Stomach (tissue), 9 donors: ENCODE measurements around the gene PGR. TPM values are rescaled to one million over a fixed set of nuclear protein-coding genes. Genes with fewer than 3 reads are reported as not detected.
A peak's percentile ranks its signal among the peaks of the same experiment; 100 is the strongest.

Source experiments
- DNase-seq, 2 donors: peaks; one replicate each; pipeline versions ENCODE4 v3.0.0 to v3.0.0-alpha.2; 2013 to 2019
- H3K27ac ChIP-seq, 5 donors: fragments of 200-600 bp in 4 of 5; sonication (generic) in 4 of 5; one replicate each; pipeline ENCODE4 v1.5.1; 2013 to 2019; ENCODE audit warnings: mild to moderate bottlenecking in 1 of 5, moderate library complexity in 1 of 5
- H3K27me3 ChIP-seq, 3 donors: fragments of 200-600 bp; sonication (generic); one replicate each; pipeline ENCODE4 v1.5.1; 2017 to 2019; ENCODE audit warnings: mixed run types in 1 of 3
- H3K36me3 ChIP-seq, 4 donors: fragments of 200-600 bp; sonication (generic); 1 replicate in 3 of 4; 2 replicates in 1 of 4; pipeline ENCODE4 v1.5.1; 2016 to 2019
- H3K4me1 ChIP-seq, 4 donors: fragments of 200-600 bp; sonication (generic); one replicate each; pipeline ENCODE4 v1.5.1; 2016 to 2019
- H3K4me3 ChIP-seq, 4 donors: fragments of 200-600 bp; sonication (generic) in 3 of 4; one replicate each; pipeline ENCODE4 v1.5.1; 2016 to 2019; ENCODE audit warnings: mild to moderate bottlenecking in 1 of 4
- H3K9me3 ChIP-seq, 4 donors: fragments of 200-600 bp; sonication (generic); one replicate each; pipeline ENCODE4 v1.5.1; 2016 to 2019
- CTCF ChIP-seq, 7 experiments: fragments of 450-650 bp in 4 of 7; fragments of 200-600 bp in 3 of 7; sonication (generic) in 3 of 7; IDR thresholded peaks; one replicate each; pipeline ENCODE4 v1.5.1; 2016 to 2019; ENCODE audit warnings: antibody characterized with exemption in 7 of 7, control low read depth in 2 of 7, mild to moderate bottlenecking in 1 of 7
- EP300 ChIP-seq: sonication (generic); formaldehyde crosslinking; IDR thresholded peaks from one replicate; pipeline ENCODE4 v1.6.1; 2017; ENCODE audit warnings: antibody characterized with exemption
- POLR2A ChIP-seq, 4 donors: fragments of 450-650 bp; IDR thresholded peaks; one replicate each; pipeline ENCODE4 v1.6.1; 2016; ENCODE audit warnings: antibody characterized with exemption in 4 of 4, control low read depth in 2 of 4, mild to moderate bottlenecking in 1 of 4, moderate library complexity in 1 of 4
- POLR2AphosphoS5 ChIP-seq, 3 donors: sonication (generic); formaldehyde crosslinking; IDR thresholded peaks; one replicate each; pipeline ENCODE4 v1.6.1; 2016; ENCODE audit warnings: antibody characterized with exemption in 3 of 3
- WGBS, 5 donors: extraction: QIAGEN DNeasy Blood & Tissue Kit in 3 of 5; methylation state at CpG; one replicate each; pipeline versions ENCODE4 v1.1.5 to v1.1.7; 2013 to 2018; 5-methylcytosine and 5-hydroxymethylcytosine counted together
- intact Hi-C: fragments of 100-400 bp; cut with DNase I; formaldehyde crosslinking; loops from one replicate; pipeline ENCODE4 v1.15.1; 2023; ENCODE audit warnings: low total_unique reads
- polyA plus RNA-seq, 3 donors: library from polyadenylated mRNA; stranded (reverse); fragments of 200-250 nt; gene quantifications; one replicate each; pipeline ENCODE4 v1.2.3, GENCODE V29; 2013
- total RNA-seq, 5 donors: library from RNA; depleted of rRNA; stranded (reverse); fragments of >200 nt; gene quantifications; one replicate each; pipeline versions ENCODE4 v1.1.0 to v1.2.3, GENCODE V29; 2014 to 2016
- donor health status: healthy with polysubstance abuse.
- donor health status: Bipolar disorder and iron deficiency.
- donor health status: healthy.

PGR gene
- total and polyA plus RNA-seq, 8 donors: 0.03 to 8.2 (median 0.74) TPM

- intact Hi-C loops: no loop called here
- no peak overlapping the region for H3K4me3 ChIP-seq
- no peak for TF ChIP-seq POLR2AphosphoS5 (IDR thresholded peaks at IDR 0.05)
- TF ChIP-seq CTCF (IDR thresholded peaks at IDR 0.05): no peak
- H3K4me1 ChIP-seq: no peaks in the 10 kb centered on the region
- H3K27me3 ChIP-seq: no peaks in the 10 kb centered on the region
- peaks cover 0 to 33% (median 12%) of the 10 kb centered on the region in 4 donors for H3K9me3 ChIP-seq
- H3K36me3 ChIP-seq: peaks cover 0 to 22% (median 0%) of the 10 kb centered on the region in 4 donors
- H3K27ac ChIP-seq: no peak overlapping the region
- no peak for DNase-seq
These were observed 46.8 kb downstream of the PGR start for GRCh38 chr11:101082813-101083212.

DNA sequence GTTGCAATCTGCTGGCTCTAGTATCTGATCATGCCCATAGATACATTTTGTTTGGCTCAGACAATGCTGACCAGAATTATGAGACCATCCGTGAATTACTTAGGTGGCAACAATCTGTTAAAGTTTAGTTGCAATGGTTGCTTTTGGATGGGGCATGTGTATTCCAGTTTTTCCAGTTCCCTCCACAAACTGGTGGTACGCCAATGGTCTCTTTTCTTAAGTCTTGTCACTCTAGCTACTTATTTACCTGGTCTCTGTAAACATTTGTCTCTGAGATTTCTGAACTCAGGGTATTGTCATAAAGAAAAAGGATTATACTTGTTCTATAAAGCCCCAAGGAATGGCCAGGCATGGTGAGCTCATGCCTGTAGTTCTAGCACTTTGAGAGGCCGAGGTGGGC, 65.9 kb downstream of the PGR start:
- intact Hi-C loops: no loop called here
- no peak overlapping the region for H3K27ac ChIP-seq
- no peak overlapping the region for H3K4me3 ChIP-seq
- no peaks in the 10 kb centered on the region for H3K4me1 ChIP-seq
- WGBS, 5 donors: 38 to 48% (median 41%) methylated on average over 3 of the region's 3 CpGs
- no peaks in the 10 kb centered on the region for H3K36me3 ChIP-seq
- no peaks in the 10 kb centered on the region for H3K27me3 ChIP-seq
- no peaks in the 10 kb centered on the region for H3K9me3 ChIP-seq
- DNase-seq: no peak
- TF ChIP-seq POLR2AphosphoS5 (IDR thresholded peaks at IDR 0.05): no peak

- Histone ChIP-seq H3K4me3 (no peak overlapping the region), H3K27me3 (no peaks in the 10 kb centered on the region), H3K9me3 (no peaks in the 10 kb centered on the region), H3K4me1 (no peaks in the 10 kb centered on the region), H3K36me3 (no peaks in the 10 kb centered on the region), H3K27ac (no peak overlapping the region)
- intact Hi-C loops: no loop called here
- TF ChIP-seq POLR2AphosphoS5 (IDR thresholded peaks at IDR 0.05) (no peak), CTCF (IDR thresholded peaks at IDR 0.05) (no peak), POLR2A (IDR thresholded peaks at IDR 0.05) (no peak), EP300 (no peak)
- peak in 1 of 2 donors; percentile 6 for DNase-seq
- 66 to 78% (median 72%) methylated on average over 2 of the region's 2 CpGs for WGBS, 5 donors
These were observed 68.0 kb downstream of the PGR start for GRCh38 chr11:101061606-101062005.

DNA sequence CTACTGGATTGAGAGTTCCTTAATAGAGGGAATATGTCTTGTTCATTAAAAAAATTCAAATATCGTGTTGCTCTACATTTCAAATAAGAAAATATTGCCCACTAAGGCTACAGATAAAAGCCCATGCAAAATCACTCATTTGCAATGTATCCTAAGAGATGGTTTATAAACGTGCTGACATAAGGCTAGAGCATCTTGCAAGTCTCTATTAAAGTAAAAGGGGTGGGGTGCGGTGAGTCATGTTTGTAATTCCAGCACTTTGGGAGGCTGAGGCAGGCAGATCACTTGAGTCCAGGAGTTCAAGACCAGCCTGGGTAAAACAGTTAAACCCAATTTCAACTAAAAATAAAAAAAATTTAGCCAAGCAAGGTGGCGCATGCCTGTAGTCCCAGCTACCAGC, 70.3 kb downstream of the PGR start:
- no peaks in the 10 kb centered on the region for H3K36me3 ChIP-seq
- H3K27ac ChIP-seq: no peak overlapping the region
- no peak for DNase-seq
- no peak overlapping the region for H3K4me3 ChIP-seq
- H3K9me3 ChIP-seq: no peaks in the 10 kb centered on the region
- no peaks in the 10 kb centered on the region for H3K4me1 ChIP-seq
- no peaks in the 10 kb centered on the region for H3K27me3 ChIP-seq
- 70 to 79% (median 72%) methylated on average over 4 of the region's 4 CpGs for WGBS, 5 donors
- intact Hi-C loops: no loop called here
- TF ChIP-seq EP300 (no peak), POLR2A (IDR thresholded peaks at IDR 0.05) (no peak), CTCF (IDR thresholded peaks at IDR 0.05) (no peak), POLR2AphosphoS5 (IDR thresholded peaks at IDR 0.05) (no peak)

DNA sequence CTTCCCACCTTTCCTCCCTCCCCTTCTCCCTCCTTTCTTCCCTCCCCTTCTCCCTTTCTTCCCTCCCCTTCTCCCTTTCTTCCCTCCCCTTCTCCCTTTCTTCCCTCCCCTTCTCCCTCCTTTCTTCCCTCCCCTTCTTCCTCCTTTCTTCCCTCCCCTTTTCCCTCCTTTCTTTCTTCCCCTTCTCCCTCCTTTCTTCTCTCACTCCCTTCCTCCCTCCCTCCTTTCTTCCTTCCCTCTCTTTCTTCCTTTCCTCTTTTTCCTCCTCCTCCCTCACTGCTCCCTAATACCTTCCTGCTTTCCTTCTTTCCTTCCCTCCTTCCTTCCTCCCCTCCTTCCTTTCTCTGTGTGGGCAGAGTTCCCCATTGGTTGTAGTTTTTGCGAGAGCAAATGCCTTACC, 76.1 kb downstream of the PGR start:
- H3K36me3 ChIP-seq: no peaks in the 10 kb centered on the region
- H3K27ac ChIP-seq: no peak overlapping the region
- DNase-seq: no peak
- WGBS, 5 donors: 78 to 95% (median 88%) methylated on average over 1 of the region's 1 CpG
- H3K4me1 ChIP-seq: no peaks in the 10 kb centered on the region
- H3K9me3 ChIP-seq: no peaks in the 10 kb centered on the region
- no peak for TF ChIP-seq POLR2AphosphoS5 (IDR thresholded peaks at IDR 0.05)
- no peak for TF ChIP-seq EP300
- TF ChIP-seq POLR2A (IDR thresholded peaks at IDR 0.05): no peak
- H3K27me3 ChIP-seq: no peaks in the 10 kb centered on the region
- intact Hi-C loops: no loop called here
- no peak overlapping the region for H3K4me3 ChIP-seq
